ENCODE data around the gene IFT81. TPM values are rescaled to one million over a fixed set of nuclear protein-coding genes. Genes with fewer than 3 reads are reported as not detected.

Gene IFT81
- polyA plus RNA-seq, 1 of the 3 experiments (the other 2 are of a cell fraction) = 7.9 TPM

- H3F3A ChIP-seq (replicated peaks; ENCODE audit: insufficient read depth) = peaks cover 7% of the 10 kb centered on the region
- no peaks in the 10 kb centered on the region for H3K9me2 ChIP-seq
- H3K27ac ChIP-seq (ENCODE audit: low read depth in 2 of 2, low read length in 1 of 2) = no peak overlapping the region; a peak in 1 of 4 replicates
- no peak overlapping the region for H3K9ac ChIP-seq
- no peaks in the 10 kb centered on the region for H4K20me1 ChIP-seq (ENCODE audit: insufficient read depth)
- H3K4me1 ChIP-seq (ENCODE audit: control insufficient read depth in 1 of 2, insufficient read depth in 2 of 2, low read depth in 1 of 2, low read length in 1 of 2) = peaks cover 0 to 2% of the 10 kb centered on the region in 2 experiments; a peak in 3 of 4 replicates
- TF ChIP-seq ZBTB33 (IDR thresholded peaks at IDR 0.05; ENCODE audit: borderline replicate concordance, low read depth) (no peak), RCOR1 (IDR thresholded peaks at IDR 0.05; ENCODE audit: low read length) (no peak), CTCF (IDR thresholded peaks at IDR 0.05) (no peak), MXI1 (IDR thresholded peaks at IDR 0.05; ENCODE audit: low read depth, low read length) (no peak), FOXM1 (IDR thresholded peaks at IDR 0.05; ENCODE audit: low read depth) (no peak), SIN3A (IDR thresholded peaks at IDR 0.05; ENCODE audit: borderline replicate concordance, low read depth, low read length) (no peak), SMC3 (IDR thresholded peaks at IDR 0.05; ENCODE audit: low read depth, low read length) (no peak), MAX (IDR thresholded peaks at IDR 0.05; ENCODE audit: low read depth) (no peak), GABPA (IDR thresholded peaks at IDR 0.05; ENCODE audit: low read depth) (no peak), TCF12 (IDR thresholded peaks at IDR 0.05) (no peak), EP300 (IDR thresholded peaks at IDR 0.05; ENCODE audit: borderline replicate concordance in 1 of 2, low read depth in 1 of 2, low read length in 1 of 2) (no peak), GATA2 (CRISPR knock-in tag; IDR thresholded peaks at IDR 0.05) (no peak), REST (IDR thresholded peaks at IDR 0.05; ENCODE audit: low read depth, low read length) (no peak), CHD2 (IDR thresholded peaks at IDR 0.05; ENCODE audit: low read length, partially characterized antibody) (no peak), RAD21 (IDR thresholded peaks at IDR 0.05; ENCODE audit: low read length) (no peak), EZH2phosphoT487 (IDR thresholded peaks at IDR 0.05; ENCODE audit: borderline replicate concordance, low read depth) (no peak), TEAD4 (IDR thresholded peaks at IDR 0.05; ENCODE audit: borderline replicate concordance, insufficient read depth) (no peak), YY1 (IDR thresholded peaks at IDR 0.05; ENCODE audit: low read depth) (no peak), JUND (IDR thresholded peaks at IDR 0.05) (no peak), NFIC (IDR thresholded peaks at IDR 0.05; ENCODE audit: borderline replicate concordance) (no peak)
- no peak for DNase-seq
- no peaks in the 10 kb centered on the region for H3K9me3 ChIP-seq
- POLR2A ChIA-PET = no interaction called here
- WGBS (ENCODE audit: low lambda C conversion rate) = 73% methylated on average over 3 of the region's 3 CpGs
- no peak overlapping the region for H3K4me2 ChIP-seq
- no peak overlapping the region for H2AFZ ChIP-seq (ENCODE audit: low read depth)
- CTCF ChIA-PET = interaction anchor here (1.0 kb wide), 1 partner anchor 279 kb away, joined by 3 read pairs; the partner anchor contains the start of gene ARPC3
- no peaks in the 10 kb centered on the region for H3K27me3 ChIP-seq (ENCODE audit: insufficient read depth)
- H3K36me3 ChIP-seq (replicated peaks in 1 of 2; ENCODE audit: control insufficient read depth in 1 of 2, insufficient read depth in 2 of 2, low read length in 1 of 2) = peaks cover 23 to 27% of the 10 kb centered on the region in 2 experiments
- H3K4me3 ChIP-seq (ENCODE audit: low read depth in 2 of 2, low read length in 1 of 2) = no peak overlapping the region
- no peaks in the 10 kb centered on the region for H3K79me2 ChIP-seq (ENCODE audit: insufficient read depth)
Observed at GRCh38 chr12:110171186-110171538, 47.0 kb downstream of the IFT81 start.
